HG03378 (cell line): Measurements from ENCODE around the gene POTED.
"Not testable (repeated sequence)": the region's sequence is repeated elsewhere in the genome, so short reads cannot be mapped to it uniquely, and the experiment has no call there.

Experiments
- ATAC-seq: cut with Tn5 transposase; IDR thresholded peaks from one replicate; pipeline ENCODE4 v1.9.1; 2021; ENCODE audit warnings: mild to moderate bottlenecking, moderate library complexity; ENCODE audit not compliant: unreplicated experiment

POTED gene

GRCh38 chr21:13609477-13609876 is at the start of gene POTED:
TSS of gene POTED (plus strand) at chr21:13609777. CDS start at chr21:13610229, 452 bp downstream.
- ATAC-seq = not testable (repeated sequence)

- not testable (repeated sequence) for ATAC-seq
Observed at GRCh38 chr21:13650101-13650500, 40.5 kb downstream of the POTED start.

- not testable (repeated sequence) for ATAC-seq
Observed at GRCh38 chr21:13651746-13652145, 42.2 kb downstream of the POTED start.
